ENCODE measurements around the gene FTO.

GRCh38 chr16:53962041-53962440, 258.1 kb downstream of the FTO start:
- TF ChIP-seq POLR2AphosphoS5 (IDR thresholded peaks at IDR 0.05) = no peak
- TF ChIP-seq MXI1 (conservative IDR thresholded peaks at IDR 0.05; ENCODE audit: poor library complexity, severe bottlenecking) = no peak
- TF ChIP-seq EZH2 (IDR thresholded peaks at IDR 0.05; ENCODE audit: borderline replicate concordance, insufficient read depth, low read length, poor library complexity, severe bottlenecking) = no peak
- no peak for TF ChIP-seq TAF1 (IDR thresholded peaks at IDR 0.05; ENCODE audit: low read depth)
- no peak for TF ChIP-seq CTCF (IDR thresholded peaks at IDR 0.05; ENCODE audit: poor library complexity, severe bottlenecking)
- no peak for TF ChIP-seq REST (IDR thresholded peaks at IDR 0.05; ENCODE audit: borderline replicate concordance)
- TF ChIP-seq EP300 (conservative IDR thresholded peaks at IDR 0.05; ENCODE audit: poor library complexity, severe bottlenecking) = no peak
- no peak for TF ChIP-seq RAD21 (conservative IDR thresholded peaks at IDR 0.05)
- TF ChIP-seq SMC3 (conservative IDR thresholded peaks at IDR 0.05; ENCODE audit: poor library complexity) = no peak

Data from neural cell (in vitro differentiated cells).